HEK293 (cell line): ENCODE data around the gene SART3.

Experiments used
- CTCF ChIA-PET: fragments of 350-600 bp; formaldehyde crosslinking; extraction: SDS; loops from one replicate; lab custom pipeline; 2021; ENCODE audit warnings: antibody characterized with exemption; lab: Yijun Ruan, JAX
- POLR2A ChIA-PET: fragments of 300-600 bp; formaldehyde crosslinking; extraction: SDS; loops from one replicate; lab custom pipeline; 2020; ENCODE audit warnings: antibody characterized with exemption, inconsistent platforms; lab: Yijun Ruan, JAX
- H3K27ac ChIP-seq: fragments of 200-500 bp; sonication (Bioruptor generic); 2 replicates; pipeline ENCODE4 v1.5.1; 2014; ENCODE audit warnings: low read depth, low read length, control low read depth, inconsistent platforms; ENCODE audit errors: extremely low read depth
- H3K36me3 ChIP-seq, 2 experiments: fragments of 200-500 bp in 1 of 2; sonication (Bioruptor generic) in 1 of 2; 1 replicate in 1 of 2; 2 replicates in 1 of 2; pipeline ENCODE4 v1.5.1; 2014 to 2017; ENCODE audit warnings: inconsistent platforms in 2 of 2, low read length in 2 of 2; ENCODE audit not compliant: control insufficient read depth in 2 of 2, insufficient read depth in 1 of 2
- H3K4me1 ChIP-seq: fragments of 200-500 bp; sonication (Bioruptor generic); 2 replicates; pipeline ENCODE4 v1.5.1; 2014; ENCODE audit warnings: mild to moderate bottlenecking, low read length, inconsistent platforms; ENCODE audit not compliant: control insufficient read depth, insufficient read depth
- H3K4me3 ChIP-seq: 2 replicates; pipeline ENCODE4 v1.5.1; 2011; ENCODE audit warnings: low read depth, mild to moderate bottlenecking, control low read depth, low read length, moderate library complexity
- H3K9me3 ChIP-seq: fragments of 200-500 bp; sonication (Bioruptor generic); 2 replicates; pipeline ENCODE4 v1.5.1; 2014; ENCODE audit warnings: low read depth, low read length, inconsistent platforms; ENCODE audit not compliant: control insufficient read depth, insufficient read depth
- ELK4 ChIP-seq: IDR thresholded peaks from 2 replicates; pipeline ENCODE4 v1.6.1; 2011; ENCODE audit warnings: mild to moderate bottlenecking, low read depth, low read length, borderline replicate concordance
- FEZF1 ChIP-seq: fragments of 450-650 bp; formaldehyde crosslinking; IDR thresholded peaks from 2 replicates; pipeline ENCODE4 v1.5.1; 2016; ENCODE audit warnings: missing biosample characterization, missing genetic modification characterization
- GLI2 ChIP-seq: fragments of 450-650 bp; formaldehyde crosslinking; IDR thresholded peaks from 2 replicates; pipeline ENCODE4; 2017; ENCODE audit warnings: missing biosample characterization, missing genetic modification characterization, low read depth, borderline replicate concordance
- HOXC10 ChIP-seq: sonication (generic); formaldehyde crosslinking; IDR thresholded peaks from 2 replicates; pipeline ENCODE4 v1.8.1; 2023; ENCODE audit warnings: mild to moderate bottlenecking, missing genetic modification reagents
- KLF17 ChIP-seq: fragments of 450-650 bp; formaldehyde crosslinking; IDR thresholded peaks from 2 replicates; pipeline ENCODE4 v1.5.1; 2016; ENCODE audit warnings: missing biosample characterization, missing genetic modification characterization
- KLF8 ChIP-seq: fragments of 450-650 bp; formaldehyde crosslinking; IDR thresholded peaks from 2 replicates; pipeline ENCODE4 v1.5.1; 2016; ENCODE audit warnings: missing biosample characterization, missing genetic modification characterization
- MEIS1 ChIP-seq: sonication (generic); formaldehyde crosslinking; IDR thresholded peaks from 2 replicates; pipeline ENCODE4 v1.8.1; 2022; ENCODE audit warnings: missing genetic modification reagents, mild to moderate bottlenecking, borderline replicate concordance
- RBAK ChIP-seq: fragments of 450-650 bp; formaldehyde crosslinking; IDR thresholded peaks from 2 replicates; pipeline ENCODE4 v1.5.1; 2016; ENCODE audit warnings: missing biosample characterization, missing genetic modification characterization
- SCRT1 ChIP-seq: fragments of 450-650 bp; formaldehyde crosslinking; IDR thresholded peaks from 2 replicates; pipeline ENCODE4 v1.5.1; 2016; ENCODE audit warnings: missing biosample characterization, missing genetic modification characterization, borderline replicate concordance
- ZBTB21 ChIP-seq: fragments of 450-650 bp; formaldehyde crosslinking; IDR thresholded peaks from 2 replicates; pipeline ENCODE4 v1.5.1; 2017; ENCODE audit warnings: missing biosample characterization, missing genetic modification characterization
- ZBTB7A ChIP-seq: fragments of 450-650 bp; formaldehyde crosslinking; IDR thresholded peaks from 2 replicates; pipeline ENCODE4 v1.5.1; 2016; ENCODE audit warnings: low read depth, missing biosample characterization, missing genetic modification characterization
- ZNF133 ChIP-seq: fragments of 450-650 bp; formaldehyde crosslinking; IDR thresholded peaks from 2 replicates; pipeline ENCODE4 v1.5.1; 2016; ENCODE audit warnings: missing biosample characterization, missing genetic modification characterization
- ZNF350 ChIP-seq: fragments of 450-650 bp; formaldehyde crosslinking; IDR thresholded peaks from 2 replicates; pipeline ENCODE4 v1.5.0; 2017; ENCODE audit warnings: missing biosample characterization, mild to moderate bottlenecking, missing genetic modification characterization
- ZNF416 ChIP-seq: fragments of 450-650 bp; formaldehyde crosslinking; IDR thresholded peaks from 2 replicates; pipeline ENCODE4 v1.5.1; 2016; ENCODE audit warnings: missing biosample characterization, missing genetic modification characterization
- ZNF501 ChIP-seq: fragments of 450-650 bp; formaldehyde crosslinking; IDR thresholded peaks from 2 replicates; pipeline ENCODE4 v1.5.1; 2016; ENCODE audit warnings: missing biosample characterization, missing genetic modification characterization
- ZNF530 ChIP-seq: fragments of 450-650 bp; formaldehyde crosslinking; IDR thresholded peaks from 2 replicates; pipeline ENCODE4 v1.5.1; 2016; ENCODE audit warnings: low read depth, missing biosample characterization, missing genetic modification characterization
- ZNF660 ChIP-seq: fragments of 450-650 bp; IDR thresholded peaks from 2 replicates; pipeline ENCODE4 v1.5.1; 2018; ENCODE audit warnings: missing biosample characterization, mild to moderate bottlenecking, missing genetic modification characterization
- TF ChIP-seq, protein P1 (sequence below): fragments of 450-650 bp; formaldehyde crosslinking; IDR thresholded peaks from 2 replicates; pipeline ENCODE4 v1.5.1; 2016; ENCODE audit warnings: missing biosample characterization, missing genetic modification characterization
- TF ChIP-seq, protein P2 (sequence below): fragments of 450-650 bp; formaldehyde crosslinking; IDR thresholded peaks from 2 replicates; pipeline ENCODE4 v1.5.1; 2017; ENCODE audit warnings: missing biosample characterization, missing genetic modification characterization
- TF ChIP-seq, protein P3 (sequence below): fragments of 450-650 bp; formaldehyde crosslinking; IDR thresholded peaks from 2 replicates; pipeline ENCODE4 v1.5.1; 2016; ENCODE audit warnings: missing biosample characterization, missing genetic modification characterization

The SART3 gene

GRCh38 chr12:108581311-108582227 lies 20.6 kb upstream of the SART3 start:
- POLR2A ChIA-PET, result no interaction called here

GRCh38 chr12:108580531-108580930 lies 19.6 kb upstream of the SART3 start:
- POLR2A ChIA-PET, result no interaction called here
- H3K4me3 ChIP-seq, result no peak overlapping the region
- no peaks in the 10 kb centered on the region for H3K36me3 ChIP-seq
- TF ChIP-seq GLI2 (no peak), ZNF133 (tag by site-specific recombination) (no peak), FEZF1 (tag by site-specific recombination) (no peak), ELK4 (no peak), KLF8 (tag by site-specific recombination) (no peak), SCRT1 (tag by site-specific recombination) (no peak)
- TF ChIP-seq, protein P1, sequence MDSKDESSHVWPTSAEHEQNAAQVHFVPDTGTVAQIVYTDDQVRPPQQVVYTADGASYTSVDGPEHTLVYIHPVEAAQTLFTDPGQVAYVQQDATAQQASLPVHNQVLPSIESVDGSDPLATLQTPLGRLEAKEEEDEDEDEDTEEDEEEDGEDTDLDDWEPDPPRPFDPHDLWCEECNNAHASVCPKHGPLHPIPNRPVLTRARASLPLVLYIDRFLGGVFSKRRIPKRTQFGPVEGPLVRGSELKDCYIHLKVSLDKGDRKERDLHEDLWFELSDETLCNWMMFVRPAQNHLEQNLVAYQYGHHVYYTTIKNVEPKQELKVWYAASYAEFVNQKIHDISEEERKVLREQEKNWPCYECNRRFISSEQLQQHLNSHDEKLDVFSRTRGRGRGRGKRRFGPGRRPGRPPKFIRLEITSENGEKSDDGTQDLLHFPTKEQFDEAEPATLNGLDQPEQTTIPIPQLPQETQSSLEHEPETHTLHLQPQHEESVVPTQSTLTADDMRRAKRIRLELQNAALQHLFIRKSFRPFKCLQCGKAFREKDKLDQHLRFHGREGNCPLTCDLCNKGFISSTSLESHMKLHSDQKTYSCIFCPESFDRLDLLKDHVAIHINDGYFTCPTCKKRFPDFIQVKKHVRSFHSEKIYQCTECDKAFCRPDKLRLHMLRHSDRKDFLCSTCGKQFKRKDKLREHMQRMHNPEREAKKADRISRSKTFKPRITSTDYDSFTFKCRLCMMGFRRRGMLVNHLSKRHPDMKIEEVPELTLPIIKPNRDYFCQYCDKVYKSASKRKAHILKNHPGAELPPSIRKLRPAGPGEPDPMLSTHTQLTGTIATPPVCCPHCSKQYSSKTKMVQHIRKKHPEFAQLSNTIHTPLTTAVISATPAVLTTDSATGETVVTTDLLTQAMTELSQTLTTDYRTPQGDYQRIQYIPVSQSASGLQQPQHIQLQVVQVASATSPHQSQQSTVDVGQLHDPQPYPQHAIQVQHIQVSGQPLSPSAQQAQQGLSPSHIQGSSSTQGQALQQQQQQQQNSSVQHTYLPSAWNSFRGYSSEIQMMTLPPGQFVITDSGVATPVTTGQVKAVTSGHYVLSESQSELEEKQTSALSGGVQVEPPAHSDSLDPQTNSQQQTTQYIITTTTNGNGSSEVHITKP (tag by site-specific recombination), result no peak
- TF ChIP-seq, protein P2, sequence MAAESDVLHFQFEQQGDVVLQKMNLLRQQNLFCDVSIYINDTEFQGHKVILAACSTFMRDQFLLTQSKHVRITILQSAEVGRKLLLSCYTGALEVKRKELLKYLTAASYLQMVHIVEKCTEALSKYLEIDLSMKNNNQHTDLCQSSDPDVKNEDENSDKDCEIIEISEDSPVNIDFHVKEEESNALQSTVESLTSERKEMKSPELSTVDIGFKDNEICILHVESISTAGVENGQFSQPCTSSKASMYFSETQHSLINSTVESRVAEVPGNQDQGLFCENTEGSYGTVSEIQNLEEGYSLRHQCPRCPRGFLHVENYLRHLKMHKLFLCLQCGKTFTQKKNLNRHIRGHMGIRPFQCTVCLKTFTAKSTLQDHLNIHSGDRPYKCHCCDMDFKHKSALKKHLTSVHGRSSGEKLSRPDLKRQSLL (tag by site-specific recombination), result no peak
- H3K4me1 ChIP-seq, result no peaks in the 10 kb centered on the region
- CTCF ChIA-PET, result no interaction called here
- H3K27ac ChIP-seq, result no peak overlapping the region
- no peaks in the 10 kb centered on the region for H3K9me3 ChIP-seq

More at GRCh38 chr12:108581311-108582227, 20.6 kb upstream of the SART3 start:
- Histone ChIP-seq H3K4me3 (no peak overlapping the region), H3K36me3 (no peaks in the 10 kb centered on the region), H3K9me3 (no peaks in the 10 kb centered on the region), H3K27ac (no peak overlapping the region), H3K4me1 (no peaks in the 10 kb centered on the region)
- CTCF ChIA-PET, result interaction anchor here (0.6 to 1.6 kb wide), 3 partner anchors 17 to 37 kb away, joined by 3 to 7 read pairs (median 5); no protein-coding TSS in a partner anchor
- TF ChIP-seq ZNF350 (tag by site-specific recombination) (no peak), ZBTB7A (tag by site-specific recombination) (no peak), RBAK (tag by site-specific recombination) (no peak), MEIS1 (CRISPR knock-in tag) (no peak), ZNF501 (no peak), KLF17 (tag by site-specific recombination) (no peak), ZNF530 (tag by site-specific recombination) (no peak), ZNF660 (tag by site-specific recombination) (no peak), HOXC10 (CRISPR knock-in tag) (no peak), ZBTB21 (tag by site-specific recombination) (no peak), ZNF416 (tag by site-specific recombination) (no peak)
- TF ChIP-seq, protein P3, sequence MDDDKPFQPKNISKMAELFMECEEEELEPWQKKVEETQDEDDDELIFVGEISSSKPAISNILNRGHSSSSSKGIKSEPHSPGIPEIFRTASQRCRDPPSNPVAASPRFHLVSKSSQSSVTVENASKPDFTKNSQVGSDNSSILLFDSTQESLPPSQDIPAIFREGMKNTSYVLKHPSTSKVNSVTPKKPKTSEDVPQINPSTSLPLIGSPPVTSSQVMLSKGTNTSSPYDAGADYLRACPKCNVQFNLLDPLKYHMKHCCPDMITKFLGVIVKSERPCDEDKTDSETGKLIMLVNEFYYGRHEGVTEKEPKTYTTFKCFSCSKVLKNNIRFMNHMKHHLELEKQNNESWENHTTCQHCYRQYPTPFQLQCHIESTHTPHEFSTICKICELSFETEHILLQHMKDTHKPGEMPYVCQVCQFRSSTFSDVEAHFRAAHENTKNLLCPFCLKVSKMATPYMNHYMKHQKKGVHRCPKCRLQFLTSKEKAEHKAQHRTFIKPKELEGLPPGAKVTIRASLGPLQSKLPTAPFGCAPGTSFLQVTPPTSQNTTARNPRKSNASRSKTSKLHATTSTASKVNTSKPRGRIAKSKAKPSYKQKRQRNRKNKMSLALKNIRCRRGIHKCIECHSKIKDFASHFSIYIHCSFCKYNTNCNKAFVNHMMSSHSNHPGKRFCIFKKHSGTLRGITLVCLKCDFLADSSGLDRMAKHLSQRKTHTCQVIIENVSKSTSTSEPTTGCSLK (tag by site-specific recombination), result no peak
- TF ChIP-seq, all 188 proteins: peak for 0
